Measurements from ENCODE around the gene GFI1. TPM values are rescaled to one million over a fixed set of nuclear protein-coding genes. Genes with fewer than 3 reads are reported as not detected.

Gene GFI1
- total RNA-seq, 1 experiment from 2014 or later, result 0.49 TPM

DNA sequence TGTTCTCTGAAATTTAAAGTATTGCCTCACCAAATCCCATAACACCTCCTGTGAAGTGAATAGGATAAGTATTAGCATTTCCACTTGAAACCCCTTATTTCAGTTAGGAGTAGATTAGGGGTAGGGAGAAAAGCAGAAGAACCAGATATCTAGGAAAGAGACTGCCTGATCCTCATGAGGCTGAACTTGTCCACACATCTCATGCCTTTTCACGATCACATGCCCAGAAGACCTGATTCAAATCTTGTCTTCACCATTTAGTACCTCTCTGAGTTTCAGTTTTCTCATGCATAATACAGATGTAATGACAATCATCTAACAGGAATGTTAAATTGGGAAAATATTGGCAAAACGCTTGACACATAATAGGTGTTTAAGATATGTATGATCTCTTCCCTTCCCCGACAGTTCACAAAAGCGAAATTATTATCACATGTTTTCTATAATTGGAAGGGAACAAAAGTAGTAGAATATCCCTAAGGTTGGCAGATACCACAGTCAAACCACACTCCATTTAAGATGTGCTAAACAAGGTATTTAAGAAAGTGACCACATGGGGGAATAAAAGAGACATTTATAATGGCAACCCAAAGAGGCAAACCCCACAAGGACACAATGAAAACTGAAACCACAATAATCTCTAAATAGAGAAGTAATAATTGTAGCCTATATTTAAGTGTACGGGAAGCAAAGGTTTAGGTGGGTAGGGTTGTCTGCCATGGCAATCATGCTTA lies 25.2 kb downstream of the GFI1 start:
- DNase-seq (ENCODE audit: low read depth, low spot score) (no peak), ATAC-seq (no peak)
- H3K9me3 ChIP-seq (ENCODE audit: control insufficient read depth, insufficient read depth, low read depth, low read length), result no peaks in the 10 kb centered on the region
- no peak overlapping the region for H3K27ac ChIP-seq (ENCODE audit: low read length)
- POLR2A ChIA-PET, result no interaction called here
- H3K36me3 ChIP-seq (ENCODE audit: control insufficient read depth, insufficient read depth, low read length), result no peaks in the 10 kb centered on the region
- H3K27me3 ChIP-seq (ENCODE audit: control insufficient read depth, insufficient read depth, low read length), result no peaks in the 10 kb centered on the region
- intact Hi-C loops (cut with micrococcal nuclease; ENCODE audit: unreplicated experiment) (no loop called here), in situ Hi-C loops (cut with HindIII; ENCODE audit: low pct_unique_long_range_greater_than_20kb, low sequenced_read_pairs) (no loop called here)
- BruUV-seq (replicated peaks), result no TSS peak
- TF ChIP-seq TCF7L2 (IDR thresholded peaks at IDR 0.05; ENCODE audit: low read depth, low read length), result no peak
- TF ChIP-seq, protein P1, sequence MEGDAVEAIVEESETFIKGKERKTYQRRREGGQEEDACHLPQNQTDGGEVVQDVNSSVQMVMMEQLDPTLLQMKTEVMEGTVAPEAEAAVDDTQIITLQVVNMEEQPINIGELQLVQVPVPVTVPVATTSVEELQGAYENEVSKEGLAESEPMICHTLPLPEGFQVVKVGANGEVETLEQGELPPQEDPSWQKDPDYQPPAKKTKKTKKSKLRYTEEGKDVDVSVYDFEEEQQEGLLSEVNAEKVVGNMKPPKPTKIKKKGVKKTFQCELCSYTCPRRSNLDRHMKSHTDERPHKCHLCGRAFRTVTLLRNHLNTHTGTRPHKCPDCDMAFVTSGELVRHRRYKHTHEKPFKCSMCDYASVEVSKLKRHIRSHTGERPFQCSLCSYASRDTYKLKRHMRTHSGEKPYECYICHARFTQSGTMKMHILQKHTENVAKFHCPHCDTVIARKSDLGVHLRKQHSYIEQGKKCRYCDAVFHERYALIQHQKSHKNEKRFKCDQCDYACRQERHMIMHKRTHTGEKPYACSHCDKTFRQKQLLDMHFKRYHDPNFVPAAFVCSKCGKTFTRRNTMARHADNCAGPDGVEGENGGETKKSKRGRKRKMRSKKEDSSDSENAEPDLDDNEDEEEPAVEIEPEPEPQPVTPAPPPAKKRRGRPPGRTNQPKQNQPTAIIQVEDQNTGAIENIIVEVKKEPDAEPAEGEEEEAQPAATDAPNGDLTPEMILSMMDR (IDR thresholded peaks at IDR 0.05), result no peak
- TF ChIP-seq POLR2AphosphoS5 (IDR thresholded peaks at IDR 0.05; ENCODE audit: low read depth, low read length), result no peak
- TF ChIP-seq SIN3A (IDR thresholded peaks at IDR 0.05; ENCODE audit: borderline replicate concordance, insufficient read depth, low read depth, low read length), result no peak
- no peaks in the 10 kb centered on the region for H3K4me1 ChIP-seq (ENCODE audit: control insufficient read depth, insufficient read depth, low read length)
- CTCF ChIA-PET, result no interaction called here
- H3K4me3 ChIP-seq (ENCODE audit: low read depth in 2 of 2, low read length in 2 of 2), result no peak overlapping the region

DNA sequence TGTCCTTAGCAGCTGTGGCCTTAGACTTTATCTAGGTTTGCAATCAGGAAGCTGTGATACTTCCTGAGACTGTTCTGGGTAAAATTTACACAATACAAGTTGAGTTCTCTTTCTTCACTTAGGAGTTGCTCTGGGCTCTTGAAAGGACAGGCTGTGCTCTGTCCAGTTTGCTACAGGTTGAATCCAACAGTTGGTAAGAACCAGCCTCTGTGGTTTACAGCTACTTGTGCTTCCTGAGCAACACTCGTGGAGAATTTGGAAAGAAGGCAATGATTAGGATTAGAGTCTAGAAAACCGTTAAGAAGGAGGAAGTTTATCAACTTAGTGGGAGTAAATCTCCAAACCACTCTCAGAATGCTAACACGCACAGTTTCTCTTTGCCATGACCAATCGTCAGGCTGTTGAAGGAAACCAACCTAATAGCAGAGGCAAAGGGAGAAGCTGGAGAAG lies 26.8 kb downstream of the GFI1 start:
- POLR2A ChIA-PET, result no interaction called here
- Histone ChIP-seq H3K4me1 (ENCODE audit: control insufficient read depth, insufficient read depth, low read length) (no peaks in the 10 kb centered on the region), H3K9me3 (ENCODE audit: control insufficient read depth, insufficient read depth, low read depth, low read length) (no peaks in the 10 kb centered on the region), H3K36me3 (ENCODE audit: control insufficient read depth, insufficient read depth, low read length) (no peaks in the 10 kb centered on the region), H3K27ac (ENCODE audit: low read length) (no peak overlapping the region), H3K4me3 (ENCODE audit: low read depth in 2 of 2, low read length in 2 of 2) (no peak overlapping the region), H3K27me3 (ENCODE audit: control insufficient read depth, insufficient read depth, low read length) (no peaks in the 10 kb centered on the region)
- TF ChIP-seq, protein P1 (IDR thresholded peaks at IDR 0.05), result no peak
- TF ChIP-seq TCF7L2 (IDR thresholded peaks at IDR 0.05; ENCODE audit: low read depth, low read length), result no peak
- no peak for TF ChIP-seq POLR2AphosphoS5 (IDR thresholded peaks at IDR 0.05; ENCODE audit: low read depth, low read length)
- no peak for TF ChIP-seq SIN3A (IDR thresholded peaks at IDR 0.05; ENCODE audit: borderline replicate concordance, insufficient read depth, low read depth, low read length)
- TF ChIP-seq, protein P2, sequence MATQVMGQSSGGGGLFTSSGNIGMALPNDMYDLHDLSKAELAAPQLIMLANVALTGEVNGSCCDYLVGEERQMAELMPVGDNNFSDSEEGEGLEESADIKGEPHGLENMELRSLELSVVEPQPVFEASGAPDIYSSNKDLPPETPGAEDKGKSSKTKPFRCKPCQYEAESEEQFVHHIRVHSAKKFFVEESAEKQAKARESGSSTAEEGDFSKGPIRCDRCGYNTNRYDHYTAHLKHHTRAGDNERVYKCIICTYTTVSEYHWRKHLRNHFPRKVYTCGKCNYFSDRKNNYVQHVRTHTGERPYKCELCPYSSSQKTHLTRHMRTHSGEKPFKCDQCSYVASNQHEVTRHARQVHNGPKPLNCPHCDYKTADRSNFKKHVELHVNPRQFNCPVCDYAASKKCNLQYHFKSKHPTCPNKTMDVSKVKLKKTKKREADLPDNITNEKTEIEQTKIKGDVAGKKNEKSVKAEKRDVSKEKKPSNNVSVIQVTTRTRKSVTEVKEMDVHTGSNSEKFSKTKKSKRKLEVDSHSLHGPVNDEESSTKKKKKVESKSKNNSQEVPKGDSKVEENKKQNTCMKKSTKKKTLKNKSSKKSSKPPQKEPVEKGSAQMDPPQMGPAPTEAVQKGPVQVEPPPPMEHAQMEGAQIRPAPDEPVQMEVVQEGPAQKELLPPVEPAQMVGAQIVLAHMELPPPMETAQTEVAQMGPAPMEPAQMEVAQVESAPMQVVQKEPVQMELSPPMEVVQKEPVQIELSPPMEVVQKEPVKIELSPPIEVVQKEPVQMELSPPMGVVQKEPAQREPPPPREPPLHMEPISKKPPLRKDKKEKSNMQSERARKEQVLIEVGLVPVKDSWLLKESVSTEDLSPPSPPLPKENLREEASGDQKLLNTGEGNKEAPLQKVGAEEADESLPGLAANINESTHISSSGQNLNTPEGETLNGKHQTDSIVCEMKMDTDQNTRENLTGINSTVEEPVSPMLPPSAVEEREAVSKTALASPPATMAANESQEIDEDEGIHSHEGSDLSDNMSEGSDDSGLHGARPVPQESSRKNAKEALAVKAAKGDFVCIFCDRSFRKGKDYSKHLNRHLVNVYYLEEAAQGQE (IDR thresholded peaks at IDR 0.05; ENCODE audit: insufficient read depth in 1 of 2, low read depth in 2 of 2, low read length in 1 of 2), result no peak
- CTCF ChIA-PET, result no interaction called here
- no peak for DNase-seq (ENCODE audit: low read depth, low spot score)
- intact Hi-C loops (cut with micrococcal nuclease; ENCODE audit: unreplicated experiment) (no loop called here), in situ Hi-C loops (cut with HindIII; ENCODE audit: low pct_unique_long_range_greater_than_20kb, low sequenced_read_pairs) (no loop called here)
- ATAC-seq, result no peak
- BruUV-seq (replicated peaks), result no TSS peak
